Measurements from ENCODE around the gene INVS. TPM values are rescaled to one million over a fixed set of nuclear protein-coding genes. Genes with fewer than 3 reads are reported as not detected.

The INVS gene
- total RNA-seq, 1 experiment from 2014 or later: 21.1 TPM

DNA sequence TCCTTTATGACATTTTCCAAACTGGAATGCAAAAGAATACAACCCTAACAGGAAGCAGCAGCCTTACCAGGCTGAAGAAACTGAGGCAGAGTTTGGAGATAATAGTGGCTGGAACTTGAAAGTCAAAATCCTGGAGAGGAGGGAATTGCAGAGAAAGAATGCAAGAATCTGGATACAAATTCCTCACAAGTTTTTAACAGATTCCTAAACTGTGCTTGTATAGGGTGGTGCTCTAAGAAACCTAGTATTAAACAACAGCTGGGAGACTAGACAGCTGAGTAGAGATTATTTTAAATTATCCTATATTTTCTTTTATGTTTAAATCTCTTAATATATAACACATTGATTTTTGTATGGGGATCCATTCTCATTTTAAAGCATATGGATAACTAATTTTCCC, 30.7 kb downstream of the INVS start (continued):
- TF ChIP-seq, protein P1, sequence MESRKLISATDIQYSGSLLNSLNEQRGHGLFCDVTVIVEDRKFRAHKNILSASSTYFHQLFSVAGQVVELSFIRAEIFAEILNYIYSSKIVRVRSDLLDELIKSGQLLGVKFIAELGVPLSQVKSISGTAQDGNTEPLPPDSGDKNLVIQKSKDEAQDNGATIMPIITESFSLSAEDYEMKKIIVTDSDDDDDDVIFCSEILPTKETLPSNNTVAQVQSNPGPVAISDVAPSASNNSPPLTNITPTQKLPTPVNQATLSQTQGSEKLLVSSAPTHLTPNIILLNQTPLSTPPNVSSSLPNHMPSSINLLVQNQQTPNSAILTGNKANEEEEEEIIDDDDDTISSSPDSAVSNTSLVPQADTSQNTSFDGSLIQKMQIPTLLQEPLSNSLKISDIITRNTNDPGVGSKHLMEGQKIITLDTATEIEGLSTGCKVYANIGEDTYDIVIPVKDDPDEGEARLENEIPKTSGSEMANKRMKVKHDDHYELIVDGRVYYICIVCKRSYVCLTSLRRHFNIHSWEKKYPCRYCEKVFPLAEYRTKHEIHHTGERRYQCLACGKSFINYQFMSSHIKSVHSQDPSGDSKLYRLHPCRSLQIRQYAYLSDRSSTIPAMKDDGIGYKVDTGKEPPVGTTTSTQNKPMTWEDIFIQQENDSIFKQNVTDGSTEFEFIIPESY (IDR thresholded peaks at IDR 0.05; ENCODE audit: extremely low read depth, insufficient replicate concordance, low read length): no peak

DNA sequence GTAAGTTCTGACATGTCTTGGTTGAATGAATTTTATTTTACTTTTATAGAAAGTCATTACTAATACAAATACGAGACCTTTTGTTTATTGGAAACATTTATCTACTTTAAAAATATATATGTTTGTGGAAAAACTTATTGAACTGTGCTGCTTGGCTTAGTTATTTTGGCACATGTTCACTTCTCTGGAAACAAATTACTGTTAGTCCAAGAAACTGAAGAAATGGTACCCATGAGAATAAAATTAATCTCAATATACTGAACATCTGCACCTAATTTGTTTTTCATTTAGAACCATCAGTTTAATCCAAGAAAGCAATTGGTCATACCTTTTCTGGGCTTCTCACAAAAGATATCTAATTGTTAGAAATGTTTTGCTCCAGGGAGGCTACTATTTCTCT, 32.2 kb downstream of the INVS start:
- ChIA-PET CTCF (no interaction called here), POLR2A (no interaction called here), RAD21 (ENCODE audit: low non-redundant PET in 1 of 2, low total read pairs in 2 of 2, uncharacterized antibody in 2 of 2, unreplicated experiment in 2 of 2) (no interaction called here)
- Histone ChIP-seq H4K20me1 (ENCODE audit: insufficient read depth) (no peaks in the 10 kb centered on the region), H2AFZ (ENCODE audit: low read depth, low read length, poor library complexity, severe bottlenecking) (no peak overlapping the region), H3K9ac (ENCODE audit: low read length) (no peak overlapping the region), H3K4me2 (ENCODE audit: low read length) (no peak overlapping the region), H3K27ac (ENCODE audit: low read depth, low read length) (no peak overlapping the region), H3K36me3 (ENCODE audit: control insufficient read depth in 1 of 2, insufficient read depth in 2 of 2, low read length in 2 of 2) (no peaks in the 10 kb centered on the region), H3K79me2 (ENCODE audit: insufficient read depth, low read length) (no peaks in the 10 kb centered on the region), H3K9me3 (ENCODE audit: control insufficient read depth in 1 of 2, insufficient read depth in 1 of 2, low read depth in 1 of 2, low read length in 2 of 2) (no peaks in the 10 kb centered on the region), H3K9me2 (ENCODE audit: insufficient read depth) (no peaks in the 10 kb centered on the region), H3K4me3 (replicated peaks in 1 of 2; ENCODE audit: low read depth in 1 of 2, low read length in 2 of 2) (no peak overlapping the region), H3K27me3 (ENCODE audit: insufficient read depth, low read length) (no peaks in the 10 kb centered on the region), H3K4me1 (ENCODE audit: control insufficient read depth in 1 of 2, insufficient read depth in 2 of 2, low read length in 2 of 2) (no peaks in the 10 kb centered on the region)
- no TSS peak for BruUV-seq (replicated peaks)
- intact Hi-C loops (cut with micrococcal nuclease): no loop called here
- TF ChIP-seq CEBPB (IDR thresholded peaks at IDR 0.05; ENCODE audit: low read depth): no peak
- TF ChIP-seq EGR1 (IDR thresholded peaks at IDR 0.05; ENCODE audit: low read depth): no peak
- TF ChIP-seq EZH2 (IDR thresholded peaks at IDR 0.05): no peak
- no peak for TF ChIP-seq TCF7L2 (IDR thresholded peaks at IDR 0.05; ENCODE audit: borderline replicate concordance, extremely low read depth, insufficient read depth, insufficient read length)
- no peak for TF ChIP-seq ELF1 (IDR thresholded peaks at IDR 0.05; ENCODE audit: borderline replicate concordance, low read depth)
- TF ChIP-seq, protein P2, sequence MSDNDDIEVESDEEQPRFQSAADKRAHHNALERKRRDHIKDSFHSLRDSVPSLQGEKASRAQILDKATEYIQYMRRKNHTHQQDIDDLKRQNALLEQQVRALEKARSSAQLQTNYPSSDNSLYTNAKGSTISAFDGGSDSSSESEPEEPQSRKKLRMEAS (IDR thresholded peaks at IDR 0.05): no peak
- no peak for TF ChIP-seq ZNF274 (IDR thresholded peaks at IDR 0.05; ENCODE audit: low read depth, low read length)
- ATAC-seq: no peak
- no peak for DNase-seq (ENCODE audit: low read depth, low spot score)

Measured in HCT116 (cell line).